TTC549 (cell line): ENCODE measurements around the gene PCDH9.

ENCODE experiments used
- FAIRE-seq: peaks from 2 replicates; lab custom pipeline; 2012; peaks lifted over from hg19 to GRCh38; lab: Jason Lieb, UNC

The PCDH9 gene

DNA sequence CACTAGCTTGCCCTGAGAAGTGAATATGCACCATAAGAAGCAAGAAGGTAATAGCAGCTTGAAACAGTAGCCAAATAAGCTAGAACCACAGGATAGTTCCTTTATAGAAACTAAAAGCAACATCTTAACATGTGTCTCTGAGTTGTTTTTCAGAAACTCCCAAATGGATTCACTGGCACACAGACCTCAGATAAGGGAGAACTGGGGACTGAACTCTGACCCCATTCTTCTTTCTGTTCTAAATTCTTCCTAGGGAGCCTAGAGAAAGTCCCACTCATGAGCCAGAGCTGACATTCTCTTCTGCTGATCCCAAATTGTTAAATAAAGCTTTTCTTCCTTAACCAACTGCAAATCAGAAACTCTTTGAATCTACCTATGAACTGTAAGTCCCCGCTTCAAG, 146.1 kb downstream of the PCDH9 start:
- FAIRE-seq = no peak

DNA sequence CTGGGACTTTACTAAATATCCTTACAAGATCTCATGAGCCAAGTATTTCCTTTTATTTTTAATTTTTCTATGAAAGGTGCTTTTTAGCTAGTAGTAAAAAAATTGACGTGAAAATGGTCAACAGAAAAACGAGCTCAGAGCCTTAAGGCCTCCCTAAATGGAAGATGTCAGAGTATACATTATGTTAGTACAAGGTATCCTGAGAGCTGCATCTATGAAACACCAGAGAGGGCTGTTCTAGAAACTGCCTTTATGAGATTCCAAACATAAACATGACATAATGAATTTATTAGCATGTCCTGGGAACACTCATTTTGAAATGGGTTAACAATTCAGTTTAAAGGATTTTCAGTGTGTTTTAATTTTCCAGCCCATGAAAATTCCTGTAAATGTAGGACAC, 146.6 kb downstream of the PCDH9 start:
- FAIRE-seq = no peak

- FAIRE-seq = no peak
Measured at GRCh38 chr13:67080351-67080750, 149.8 kb downstream of the PCDH9 start.

DNA sequence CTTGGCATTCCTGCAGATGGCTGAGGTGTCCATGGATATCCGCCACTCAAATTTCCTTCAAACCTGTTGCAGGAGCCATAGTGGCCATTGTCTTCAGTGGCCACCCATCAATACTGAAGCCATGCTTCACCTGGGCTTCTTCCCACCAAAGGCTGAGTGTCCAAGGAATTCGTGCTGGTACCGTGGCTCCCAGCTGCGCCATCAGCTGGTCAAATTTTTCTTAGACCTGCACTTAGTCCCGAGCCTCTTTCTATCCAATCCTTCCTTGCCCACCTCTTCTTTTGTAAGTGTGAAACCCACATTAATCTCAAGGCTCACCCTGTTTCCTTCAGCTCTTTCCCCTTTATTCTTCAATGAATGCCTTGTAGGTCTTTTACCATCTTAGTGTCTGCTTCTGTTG, 152.1 kb downstream of the PCDH9 start:
- FAIRE-seq = no peak

- FAIRE-seq = no peak
Measured at GRCh38 chr13:67077132-67077531, 153.0 kb downstream of the PCDH9 start.

DNA sequence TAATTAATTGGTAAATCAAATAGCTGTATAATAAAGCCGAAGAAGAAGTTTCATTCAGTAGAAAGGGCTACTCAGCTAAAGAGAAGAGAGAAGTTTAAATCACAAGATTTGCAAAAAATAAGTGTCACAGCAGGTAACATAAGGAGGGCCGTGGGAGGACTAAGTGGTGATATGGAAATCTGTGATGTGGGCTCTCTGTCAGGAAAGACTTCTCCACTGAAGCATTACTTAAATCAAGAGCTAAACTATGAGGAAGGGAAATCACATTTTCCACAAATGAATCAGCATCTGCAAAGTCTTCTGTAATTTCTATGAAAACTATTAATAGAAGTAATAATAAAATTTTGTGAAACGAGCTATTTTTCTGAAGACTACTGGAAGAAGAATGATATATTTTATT, 153.8 kb downstream of the PCDH9 start:
- no peak for FAIRE-seq

DNA sequence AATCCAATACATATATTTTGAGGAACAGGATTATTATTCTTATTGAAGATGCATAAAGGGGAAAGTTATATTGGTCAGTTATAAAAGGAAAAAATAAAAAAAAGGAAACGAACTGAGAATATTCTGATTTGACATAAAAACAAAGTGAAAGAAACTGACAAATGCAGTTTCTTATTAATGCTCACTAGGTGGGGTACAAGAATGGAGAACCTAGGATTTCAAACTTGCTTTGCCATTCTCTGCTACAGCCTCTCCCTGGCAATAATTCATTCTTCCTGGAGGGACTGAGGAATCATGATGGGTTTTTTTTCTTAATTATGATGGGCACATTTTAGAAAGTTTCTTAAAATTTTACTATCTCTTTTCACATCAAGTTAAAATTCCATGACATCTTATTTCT, 154.9 kb downstream of the PCDH9 start:
- no peak for FAIRE-seq

- FAIRE-seq = no peak
Measured at GRCh38 chr13:67071918-67072598, 158.1 kb downstream of the PCDH9 start.

- no peak for FAIRE-seq
Measured at GRCh38 chr13:67070306-67070705, 159.8 kb downstream of the PCDH9 start.

DNA sequence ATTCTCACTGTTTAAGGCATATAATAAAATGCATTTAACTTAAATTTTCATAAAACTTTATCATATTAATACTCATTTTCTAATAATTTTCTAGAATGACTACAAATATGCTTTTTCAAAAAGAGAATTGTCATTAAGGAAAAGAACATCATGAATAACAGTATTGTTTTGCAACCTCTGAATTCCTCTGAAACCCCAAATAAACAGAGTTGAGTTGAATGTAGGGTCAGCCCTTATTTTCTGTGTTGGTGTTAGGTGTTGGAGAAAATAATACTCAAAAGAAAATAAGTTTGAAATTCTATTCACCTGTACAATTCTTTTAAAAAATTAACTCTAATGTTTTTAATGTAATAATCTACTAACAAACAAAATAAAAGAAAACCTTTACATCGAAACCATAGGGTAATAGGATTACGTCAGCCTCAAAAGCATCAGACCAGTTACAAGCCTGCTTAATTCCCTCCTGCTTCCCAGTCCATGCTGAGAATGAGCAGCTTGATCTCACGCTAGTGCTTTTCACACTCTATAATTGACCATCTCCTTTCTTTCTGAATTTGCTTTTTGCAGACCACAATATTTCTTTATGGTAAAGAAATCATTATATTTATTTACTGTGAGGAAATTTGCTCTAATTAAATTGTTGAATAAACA, 160.9 kb downstream of the PCDH9 start:
- no peak for FAIRE-seq

GRCh38 chr13:67064920-67065319, 165.2 kb downstream of the PCDH9 start:
- no peak for FAIRE-seq

DNA sequence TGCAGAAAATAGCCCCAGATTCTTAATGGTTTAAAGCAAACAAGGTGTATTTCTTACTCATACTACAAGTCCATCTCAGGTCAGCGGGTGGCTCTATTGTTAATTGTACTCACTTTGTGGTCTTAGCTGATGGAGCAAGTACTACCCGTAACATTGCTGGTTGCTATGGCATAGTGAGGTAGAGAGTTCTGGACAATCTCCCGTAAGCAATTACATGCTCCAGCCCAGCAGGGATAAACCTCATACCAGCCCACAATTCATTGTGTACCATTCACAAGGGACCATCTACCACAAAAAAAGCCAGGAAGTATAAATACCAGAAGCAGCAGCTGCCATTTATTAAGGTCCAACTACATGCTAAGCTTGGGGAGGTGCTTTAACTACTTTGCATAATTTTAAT, 167.1 kb downstream of the PCDH9 start:
- FAIRE-seq = no peak

DNA sequence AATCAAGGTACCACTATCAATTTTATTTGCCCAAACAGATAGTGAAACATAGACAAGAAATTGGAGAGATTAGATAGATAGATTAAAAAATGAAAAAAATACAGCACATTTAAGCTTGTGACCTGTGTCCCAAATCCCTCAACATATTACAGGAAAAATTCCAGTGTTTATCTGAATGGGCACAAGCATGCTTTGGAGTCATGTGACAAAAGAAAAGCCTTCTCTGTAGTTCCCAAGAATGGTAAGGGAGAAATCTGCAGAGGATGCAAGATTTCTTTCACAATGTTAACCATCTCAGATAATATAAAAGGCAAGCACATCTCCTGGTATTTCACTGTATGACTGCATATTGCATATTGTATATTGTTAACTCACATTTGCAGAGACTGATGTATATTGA, 168.0 kb downstream of the PCDH9 start:
- FAIRE-seq = no peak

GRCh38 chr13:67061750-67062149, 168.4 kb downstream of the PCDH9 start:
- no peak for FAIRE-seq

- no peak for FAIRE-seq
Measured at GRCh38 chr13:67052550-67053490, 177.3 kb downstream of the PCDH9 start.

DNA sequence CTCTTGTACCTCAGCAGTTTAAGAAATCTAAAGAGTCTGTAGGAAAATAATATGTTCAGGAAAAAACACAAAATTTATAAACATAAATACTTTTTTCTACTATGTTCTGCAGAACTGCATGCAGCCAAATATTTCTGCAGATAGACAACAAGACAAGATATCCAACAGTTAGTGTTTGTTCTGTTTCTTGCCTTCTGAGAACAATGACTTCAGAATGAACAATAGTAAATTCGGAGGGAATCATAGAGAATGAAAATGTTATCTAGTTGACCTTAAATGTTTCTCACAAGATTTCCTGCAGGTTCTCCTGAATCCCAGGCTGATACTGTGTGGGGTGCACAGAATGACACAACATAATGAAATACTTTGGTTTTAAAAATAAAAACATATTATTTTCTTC, 180.4 kb downstream of the PCDH9 start:
- FAIRE-seq = no peak

DNA sequence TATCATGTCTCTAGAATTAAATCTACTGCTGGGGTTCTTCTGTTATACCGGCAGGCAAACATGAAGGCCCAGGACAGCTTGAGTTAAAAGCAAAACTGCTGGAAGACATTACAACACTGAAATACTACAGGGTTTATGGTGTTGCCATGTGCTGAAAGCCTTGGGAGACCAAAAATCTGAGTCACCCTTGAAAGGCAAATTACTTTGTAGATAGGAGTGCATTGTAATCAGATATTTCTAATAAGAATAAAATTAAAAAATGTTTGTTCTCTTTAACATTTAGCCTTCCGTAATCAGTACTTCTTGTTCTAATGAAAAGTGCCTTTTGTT, 181.3 kb downstream of the PCDH9 start:
- FAIRE-seq = no peak

DNA sequence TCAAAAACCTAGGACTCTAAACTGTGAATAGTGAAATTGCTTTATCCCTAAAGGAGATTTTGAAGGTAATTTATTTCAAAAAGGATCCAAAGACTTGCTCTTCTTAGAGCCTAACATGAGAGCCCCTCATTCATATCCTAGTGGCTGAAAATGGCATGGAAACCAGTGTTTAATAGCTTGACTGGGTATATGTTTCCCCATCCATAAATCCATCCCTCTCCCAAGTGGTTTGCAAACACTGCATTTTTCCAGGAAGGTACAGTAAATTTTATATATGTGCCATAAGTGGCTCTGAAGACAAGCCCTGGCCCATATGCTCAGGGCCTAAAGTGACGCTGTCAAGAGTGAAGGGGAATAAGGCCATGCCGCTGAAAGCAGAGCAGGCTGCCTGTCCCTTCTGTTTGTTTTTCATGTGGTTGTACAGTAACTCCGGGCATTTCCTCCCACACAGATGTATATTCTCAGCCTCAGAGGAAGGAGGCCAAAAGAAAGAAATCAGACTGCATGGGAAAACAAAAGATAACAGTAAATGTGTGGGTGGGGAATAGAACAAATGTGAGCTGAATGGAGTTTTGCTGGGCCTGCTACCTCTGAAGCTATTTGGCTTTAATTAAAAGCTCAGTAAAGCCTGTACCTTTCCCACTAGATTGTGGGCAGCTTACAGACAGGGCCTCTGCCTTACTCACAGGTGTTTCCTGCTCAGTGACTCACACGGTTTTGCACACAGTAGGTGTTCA, 181.9 kb downstream of the PCDH9 start:
- FAIRE-seq = no peak

DNA sequence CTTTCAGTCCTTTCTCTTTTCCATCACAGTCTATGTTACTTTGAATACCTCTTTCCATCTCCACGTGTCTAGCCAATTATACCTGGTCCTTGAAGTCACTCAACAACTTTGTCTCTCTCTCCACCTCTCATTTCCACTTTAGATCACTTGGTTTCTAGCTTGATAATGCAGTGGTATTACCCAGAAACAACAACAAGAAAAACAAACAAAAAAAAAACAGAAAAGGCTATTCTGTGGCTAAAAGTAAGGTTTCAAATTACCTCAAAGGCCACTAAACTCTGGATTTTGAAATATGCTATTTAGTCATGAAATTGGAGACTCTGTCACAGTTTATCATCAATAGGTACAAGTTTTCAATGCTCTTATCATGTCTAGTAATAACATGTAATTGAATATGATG, 184.8 kb downstream of the PCDH9 start:
- FAIRE-seq = no peak

- FAIRE-seq = no peak
Measured at GRCh38 chr13:67043901-67044300, 186.2 kb downstream of the PCDH9 start.

DNA sequence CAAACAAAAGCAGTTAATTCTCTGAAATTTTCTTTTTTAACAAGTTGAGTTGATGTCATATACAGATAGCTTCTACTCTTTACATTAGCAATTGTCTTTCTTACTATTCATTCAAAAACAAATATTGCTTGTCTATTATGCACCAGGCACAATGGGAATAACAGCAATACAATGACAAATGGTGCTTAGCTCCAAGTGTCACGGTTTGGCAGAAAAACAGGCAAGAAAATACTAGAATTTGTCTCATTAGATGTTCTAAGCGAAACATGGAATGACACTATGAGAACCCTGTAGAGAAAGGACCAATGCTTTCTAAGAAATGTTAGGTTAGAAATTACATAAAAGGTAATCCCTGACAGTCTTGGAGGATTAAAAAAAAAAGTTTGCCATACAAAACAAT, 187.6 kb downstream of the PCDH9 start:
- no peak for FAIRE-seq

- no peak for FAIRE-seq
Measured at GRCh38 chr13:67036699-67037457, 193.3 kb downstream of the PCDH9 start.
